ENCODE data around the gene PLA2G10. TPM values are rescaled to one million over a fixed set of nuclear protein-coding genes. Genes with fewer than 3 reads are reported as not detected.

Gene PLA2G10
- total RNA-seq, 1 experiment from 2014 or later = 3.3 TPM

- no peak for DNase-seq
- H3K27ac Mint-ChIP-seq (ENCODE audit: unreplicated experiment) = no peak overlapping the region
- intact Hi-C loops (cut with micrococcal nuclease; ENCODE audit: unreplicated experiment) = no loop called here
- no peaks in the 10 kb centered on the region for H3K9me3 Mint-ChIP-seq (ENCODE audit: low read depth, unreplicated experiment)
- H3K4me1 Mint-ChIP-seq (ENCODE audit: low read depth, unreplicated experiment) = peaks cover under 1% of the 10 kb centered on the region
- no peaks in the 10 kb centered on the region for H3K27me3 Mint-ChIP-seq (ENCODE audit: unreplicated experiment)
- peaks cover 88% of the 10 kb centered on the region for H3K36me3 Mint-ChIP-seq (ENCODE audit: insufficient read depth, unreplicated experiment)
- TF ChIP-seq, protein P1, sequence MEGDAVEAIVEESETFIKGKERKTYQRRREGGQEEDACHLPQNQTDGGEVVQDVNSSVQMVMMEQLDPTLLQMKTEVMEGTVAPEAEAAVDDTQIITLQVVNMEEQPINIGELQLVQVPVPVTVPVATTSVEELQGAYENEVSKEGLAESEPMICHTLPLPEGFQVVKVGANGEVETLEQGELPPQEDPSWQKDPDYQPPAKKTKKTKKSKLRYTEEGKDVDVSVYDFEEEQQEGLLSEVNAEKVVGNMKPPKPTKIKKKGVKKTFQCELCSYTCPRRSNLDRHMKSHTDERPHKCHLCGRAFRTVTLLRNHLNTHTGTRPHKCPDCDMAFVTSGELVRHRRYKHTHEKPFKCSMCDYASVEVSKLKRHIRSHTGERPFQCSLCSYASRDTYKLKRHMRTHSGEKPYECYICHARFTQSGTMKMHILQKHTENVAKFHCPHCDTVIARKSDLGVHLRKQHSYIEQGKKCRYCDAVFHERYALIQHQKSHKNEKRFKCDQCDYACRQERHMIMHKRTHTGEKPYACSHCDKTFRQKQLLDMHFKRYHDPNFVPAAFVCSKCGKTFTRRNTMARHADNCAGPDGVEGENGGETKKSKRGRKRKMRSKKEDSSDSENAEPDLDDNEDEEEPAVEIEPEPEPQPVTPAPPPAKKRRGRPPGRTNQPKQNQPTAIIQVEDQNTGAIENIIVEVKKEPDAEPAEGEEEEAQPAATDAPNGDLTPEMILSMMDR (IDR thresholded peaks at IDR 0.05; ENCODE audit: unreplicated experiment) = no peak
- CTCF ChIA-PET = interaction anchor here (1.0 kb wide), 1 partner anchor 8 kb away, joined by 3 read pairs; no protein-coding TSS in a partner anchor
- no peak overlapping the region for H3K4me3 Mint-ChIP-seq (ENCODE audit: low read depth, unreplicated experiment)
- BruUV-seq (replicated peaks) = no TSS peak
Observed at GRCh38 chr16:14650629-14651028, 43.5 kb downstream of the PLA2G10 start.

- Mint-ChIP-seq H3K27me3 (ENCODE audit: unreplicated experiment) (no peaks in the 10 kb centered on the region), H3K4me3 (ENCODE audit: low read depth, unreplicated experiment) (no peak overlapping the region), H3K4me1 (ENCODE audit: low read depth, unreplicated experiment) (no peaks in the 10 kb centered on the region), H3K36me3 (ENCODE audit: insufficient read depth, unreplicated experiment) (peaks cover 84% of the 10 kb centered on the region), H3K27ac (ENCODE audit: unreplicated experiment) (peak overlapping the region; percentile 44), H3K9me3 (ENCODE audit: low read depth, unreplicated experiment) (no peaks in the 10 kb centered on the region)
- CTCF ChIA-PET = no interaction called here
- intact Hi-C loops (cut with micrococcal nuclease; ENCODE audit: unreplicated experiment) = no loop called here
- no TSS peak for BruUV-seq (replicated peaks)
- DNase-seq = no peak
- TF ChIP-seq, protein P1 (IDR thresholded peaks at IDR 0.05; ENCODE audit: unreplicated experiment) = no peak
Observed at GRCh38 chr16:14649816-14650215, 44.3 kb downstream of the PLA2G10 start.

DNA sequence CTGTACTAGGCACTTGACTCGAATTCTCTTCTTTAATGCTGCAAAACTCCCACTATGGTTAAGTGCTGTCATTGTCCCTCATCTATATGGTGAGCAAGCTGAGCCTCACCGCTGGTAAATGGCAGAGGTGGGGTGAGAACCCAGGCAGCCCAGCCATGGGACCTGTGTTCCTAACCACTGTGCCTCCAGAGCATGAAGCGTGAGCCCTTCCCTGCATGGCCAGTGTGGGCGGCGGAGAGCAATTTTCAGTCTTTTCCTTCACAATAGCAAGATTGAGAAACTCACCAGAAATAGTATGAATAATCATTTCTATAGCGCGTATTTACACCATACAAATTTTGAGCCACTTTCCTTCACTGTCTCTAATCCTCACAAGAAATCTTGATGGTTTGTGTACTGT lies 52.2 kb downstream of the PLA2G10 start:
- intact Hi-C loops (cut with micrococcal nuclease; ENCODE audit: unreplicated experiment) = no loop called here
- TF ChIP-seq, protein P1 (IDR thresholded peaks at IDR 0.05; ENCODE audit: unreplicated experiment) = no peak
- H3K27ac Mint-ChIP-seq (ENCODE audit: unreplicated experiment) = no peak overlapping the region

DNA sequence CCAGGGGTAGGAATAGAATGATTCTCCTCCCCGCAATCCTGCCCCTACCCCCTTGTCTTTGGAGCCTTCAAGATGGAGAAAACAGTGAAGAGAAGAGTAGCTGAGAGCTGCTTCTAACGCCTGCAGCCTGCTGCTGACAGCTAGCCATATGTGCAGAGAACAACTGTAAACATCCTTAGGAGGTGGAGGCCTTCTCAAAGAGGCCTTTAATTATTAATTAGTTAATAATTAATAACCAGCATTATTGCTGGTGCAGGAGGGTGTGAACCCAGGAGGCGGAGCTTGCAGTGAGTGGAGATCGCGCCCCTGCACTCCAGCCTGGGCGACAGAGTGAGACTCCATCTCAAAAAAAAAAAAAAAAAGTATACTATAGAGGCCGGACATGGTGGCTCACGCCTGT lies 52.9 kb downstream of the PLA2G10 start:
- CTCF ChIA-PET = interaction anchor here (1.1 kb wide), 1 partner anchor 11 kb away, joined by 3 read pairs; the partner anchor contains the start of gene PARN
- BruUV-seq (replicated peaks) = no TSS peak
- H3K4me3 Mint-ChIP-seq (ENCODE audit: low read depth, unreplicated experiment) = no peak overlapping the region
- TF ChIP-seq, protein P1 (IDR thresholded peaks at IDR 0.05; ENCODE audit: unreplicated experiment) = no peak
- H3K27me3 Mint-ChIP-seq (ENCODE audit: unreplicated experiment) = no peaks in the 10 kb centered on the region
- no peak for DNase-seq
- peaks cover 32% of the 10 kb centered on the region for H3K4me1 Mint-ChIP-seq (ENCODE audit: low read depth, unreplicated experiment)
- H3K36me3 Mint-ChIP-seq (ENCODE audit: insufficient read depth, unreplicated experiment) = peaks cover 54% of the 10 kb centered on the region
- intact Hi-C loops (cut with micrococcal nuclease; ENCODE audit: unreplicated experiment) = no loop called here
- peak overlapping the region; percentile 22 for H3K27ac Mint-ChIP-seq (ENCODE audit: unreplicated experiment)
- H3K9me3 Mint-ChIP-seq (ENCODE audit: low read depth, unreplicated experiment) = no peaks in the 10 kb centered on the region

More for the DNA sequence above, 52.2 kb downstream of the PLA2G10 start:
- no peaks in the 10 kb centered on the region for H3K9me3 Mint-ChIP-seq (ENCODE audit: low read depth, unreplicated experiment)
- H3K36me3 Mint-ChIP-seq (ENCODE audit: insufficient read depth, unreplicated experiment) = peaks cover 59% of the 10 kb centered on the region
- no peak for DNase-seq
- no peaks in the 10 kb centered on the region for H3K27me3 Mint-ChIP-seq (ENCODE audit: unreplicated experiment)
- no peak overlapping the region for H3K4me3 Mint-ChIP-seq (ENCODE audit: low read depth, unreplicated experiment)
- CTCF ChIA-PET = no interaction called here
- BruUV-seq (replicated peaks) = no TSS peak
- peaks cover 25% of the 10 kb centered on the region for H3K4me1 Mint-ChIP-seq (ENCODE audit: low read depth, unreplicated experiment)

Data from Calu3 (cell line).